ENCODE results near the gene NFATC3. TPM values are rescaled to one million over a fixed set of nuclear protein-coding genes. Genes with fewer than 3 reads are reported as not detected.

NFATC3 gene
- total RNA-seq, 1 donor from 2014 or later, result 29.2 TPM

GRCh38 chr16:68259007-68259825, 174.0 kb downstream of the NFATC3 start:
- Histone ChIP-seq H3K9ac (ENCODE audit: low read depth in 1 of 3, low read length in 3 of 3) (peak overlapping the region; percentile 25 to 81 (median 27)), H3K27ac (ENCODE audit: low read depth, low read length) (peak overlapping the region; percentile 90), H3K36me3 (ENCODE audit: control insufficient read depth in 3 of 3, insufficient read depth in 3 of 3, low read length in 3 of 3) (peaks cover 42 to 48% (median 44%) of the 10 kb centered on the region in 3 donors), H3K9me3 (ENCODE audit: control insufficient read depth in 3 of 3, low read length in 3 of 3) (no peaks in the 10 kb centered on the region), H3K27me3 (ENCODE audit: control insufficient read depth in 3 of 3, insufficient read depth in 3 of 3, low read length in 3 of 3) (no peaks in the 10 kb centered on the region), H3K4me1 (ENCODE audit: control insufficient read depth in 3 of 3, insufficient read depth in 3 of 3, low read length in 3 of 3) (peaks cover 46 to 86% (median 63%) of the 10 kb centered on the region in 3 donors), H3K4me3 (ENCODE audit: low read length in 3 of 3) (no peak overlapping the region)

GRCh38 chr16:68263559-68264127, 178.5 kb downstream of the NFATC3 start:
- Histone ChIP-seq H3K4me1 (ENCODE audit: control insufficient read depth in 3 of 3, insufficient read depth in 3 of 3, low read length in 3 of 3) (peaks cover 51 to 73% (median 56%) of the 10 kb centered on the region in 3 donors), H3K4me3 (ENCODE audit: low read length in 3 of 3) (peak overlapping the region; percentile 48 to 98 (median 95)), H3K36me3 (ENCODE audit: control insufficient read depth in 3 of 3, insufficient read depth in 3 of 3, low read length in 3 of 3) (peaks cover 23% of the 10 kb centered on the region in 3 donors), H3K9ac (ENCODE audit: low read depth in 1 of 3, low read length in 3 of 3) (peak overlapping the region; percentile 70 to 97 (median 92)), H3K27me3 (ENCODE audit: control insufficient read depth in 3 of 3, insufficient read depth in 3 of 3, low read length in 3 of 3) (no peaks in the 10 kb centered on the region), H3K9me3 (ENCODE audit: control insufficient read depth in 3 of 3, low read length in 3 of 3) (no peaks in the 10 kb centered on the region), H3K27ac (ENCODE audit: low read depth, low read length) (peak overlapping the region; percentile 98)

- Histone ChIP-seq H3K27me3 (ENCODE audit: control insufficient read depth in 3 of 3, insufficient read depth in 3 of 3, low read length in 3 of 3) (no peaks in the 10 kb centered on the region), H3K9ac (ENCODE audit: low read depth in 1 of 3, low read length in 3 of 3) (peak within 1 kb of the TSS; percentile 94 to 99 (median 97)), H3K27ac (ENCODE audit: low read depth, low read length) (peak within 1 kb of the TSS; percentile 98), H3K36me3 (ENCODE audit: control insufficient read depth in 3 of 3, insufficient read depth in 3 of 3, low read length in 3 of 3) (peaks cover 17 to 19% (median 18%) of the 10 kb centered on the region in 3 donors), H3K9me3 (ENCODE audit: control insufficient read depth in 3 of 3, low read length in 3 of 3) (no peaks in the 10 kb centered on the region), H3K4me3 (ENCODE audit: low read length in 3 of 3) (peak within 1 kb of the TSS; percentile 90 to 98 (median 95)), H3K4me1 (ENCODE audit: control insufficient read depth in 3 of 3, insufficient read depth in 3 of 3, low read length in 3 of 3) (peaks cover 45 to 69% (median 49%) of the 10 kb centered on the region in 3 donors)
Measured at GRCh38 chr16:68264128-68265077, 179.2 kb downstream of the NFATC3 start, which contains the start of gene SLC7A6. TSS of gene SLC7A6 (plus strand) at chr16:68264526. CDS start at chr16:68274727, 10,201 bp downstream.

GRCh38 chr16:68265078-68265920, 180.1 kb downstream of the NFATC3 start:
- Histone ChIP-seq H3K9me3 (ENCODE audit: control insufficient read depth in 3 of 3, low read length in 3 of 3) (no peaks in the 10 kb centered on the region), H3K27me3 (ENCODE audit: control insufficient read depth in 3 of 3, insufficient read depth in 3 of 3, low read length in 3 of 3) (no peaks in the 10 kb centered on the region), H3K4me3 (ENCODE audit: low read length in 3 of 3) (peak overlapping the region; percentile 90 to 98 (median 95)), H3K4me1 (ENCODE audit: control insufficient read depth in 3 of 3, insufficient read depth in 3 of 3, low read length in 3 of 3) (peaks cover 40 to 68% (median 46%) of the 10 kb centered on the region in 3 donors), H3K36me3 (ENCODE audit: control insufficient read depth in 3 of 3, insufficient read depth in 3 of 3, low read length in 3 of 3) (peaks cover 8 to 10% (median 9%) of the 10 kb centered on the region in 3 donors), H3K9ac (ENCODE audit: low read depth in 1 of 3, low read length in 3 of 3) (peak overlapping the region; percentile 94 to 99 (median 97)), H3K27ac (ENCODE audit: low read depth, low read length) (peak overlapping the region; percentile 98)

GRCh38 chr16:68267612-68268405, 182.6 kb downstream of the NFATC3 start:
- peaks cover 0 to 5% (median under 1%) of the 10 kb centered on the region in 3 donors for H3K36me3 ChIP-seq (ENCODE audit: control insufficient read depth in 3 of 3, insufficient read depth in 3 of 3, low read length in 3 of 3)
- peaks cover 40 to 73% (median 49%) of the 10 kb centered on the region in 3 donors for H3K4me1 ChIP-seq (ENCODE audit: control insufficient read depth in 3 of 3, insufficient read depth in 3 of 3, low read length in 3 of 3)
- peak overlapping the region in 2 of 3 donors; percentile 6 to 26 for H3K4me3 ChIP-seq (ENCODE audit: low read length in 3 of 3)
- H3K27ac ChIP-seq (ENCODE audit: low read depth, low read length), result peak overlapping the region; percentile 54
- no peaks in the 10 kb centered on the region for H3K27me3 ChIP-seq (ENCODE audit: control insufficient read depth in 3 of 3, insufficient read depth in 3 of 3, low read length in 3 of 3)
- no peaks in the 10 kb centered on the region for H3K9me3 ChIP-seq (ENCODE audit: control insufficient read depth in 3 of 3, low read length in 3 of 3)
- H3K9ac ChIP-seq (ENCODE audit: low read depth in 1 of 3, low read length in 3 of 3), result peak overlapping the region in 2 of 3 donors; percentile 5 to 40

DNA sequence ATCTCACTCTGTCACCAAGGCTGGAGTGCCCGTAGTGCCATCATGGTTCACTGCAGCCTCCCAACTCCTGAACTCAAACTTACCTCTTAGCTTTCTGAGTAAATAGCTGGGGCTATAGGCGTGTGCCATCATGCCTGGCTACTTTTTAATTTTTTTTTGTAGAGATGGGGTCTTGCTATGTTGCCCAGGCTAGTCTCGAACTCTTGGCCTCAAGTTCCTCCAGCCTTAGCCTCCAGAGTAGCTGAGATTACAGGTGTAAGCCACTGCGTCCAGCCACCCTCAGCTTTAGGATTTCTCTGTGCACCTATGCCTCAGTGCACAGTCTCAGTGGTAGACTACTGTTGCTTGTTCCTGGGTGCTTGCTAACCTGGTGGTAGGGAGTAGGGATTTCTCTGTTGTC, 184.6 kb downstream of the NFATC3 start:
- Histone ChIP-seq H3K9ac (ENCODE audit: low read depth in 1 of 3, low read length in 3 of 3) (peak overlapping the region in 2 of 3 donors; percentile 40 to 57), H3K4me1 (ENCODE audit: control insufficient read depth in 3 of 3, insufficient read depth in 3 of 3, low read length in 3 of 3) (peaks cover 51 to 79% (median 62%) of the 10 kb centered on the region in 3 donors), H3K27me3 (ENCODE audit: control insufficient read depth in 3 of 3, insufficient read depth in 3 of 3, low read length in 3 of 3) (no peaks in the 10 kb centered on the region), H3K4me3 (ENCODE audit: low read length in 3 of 3) (no peak overlapping the region), H3K36me3 (ENCODE audit: control insufficient read depth in 3 of 3, insufficient read depth in 3 of 3, low read length in 3 of 3) (peaks cover 7 to 19% (median 16%) of the 10 kb centered on the region in 3 donors), H3K27ac (ENCODE audit: low read depth, low read length) (peak overlapping the region; percentile 54), H3K9me3 (ENCODE audit: control insufficient read depth in 3 of 3, low read length in 3 of 3) (no peaks in the 10 kb centered on the region)

GRCh38 chr16:68270353-68270752, 185.2 kb downstream of the NFATC3 start:
- H3K27me3 ChIP-seq (ENCODE audit: control insufficient read depth in 3 of 3, insufficient read depth in 3 of 3, low read length in 3 of 3), result no peaks in the 10 kb centered on the region
- H3K9ac ChIP-seq (ENCODE audit: low read depth in 1 of 3, low read length in 3 of 3), result peak overlapping the region; percentile 22 to 57 (median 40)
- peak overlapping the region; percentile 54 for H3K27ac ChIP-seq (ENCODE audit: low read depth, low read length)
- H3K36me3 ChIP-seq (ENCODE audit: control insufficient read depth in 3 of 3, insufficient read depth in 3 of 3, low read length in 3 of 3), result peaks cover 9 to 22% (median 19%) of the 10 kb centered on the region in 3 donors
- peaks cover 51 to 77% (median 61%) of the 10 kb centered on the region in 3 donors for H3K4me1 ChIP-seq (ENCODE audit: control insufficient read depth in 3 of 3, insufficient read depth in 3 of 3, low read length in 3 of 3)
- no peaks in the 10 kb centered on the region for H3K9me3 ChIP-seq (ENCODE audit: control insufficient read depth in 3 of 3, low read length in 3 of 3)
- no peak overlapping the region for H3K4me3 ChIP-seq (ENCODE audit: low read length in 3 of 3)

GRCh38 chr16:68272507-68273209, 187.5 kb downstream of the NFATC3 start:
- Histone ChIP-seq H3K4me1 (ENCODE audit: control insufficient read depth in 3 of 3, insufficient read depth in 3 of 3, low read length in 3 of 3) (peaks cover 55 to 81% (median 62%) of the 10 kb centered on the region in 3 donors), H3K9me3 (ENCODE audit: control insufficient read depth in 3 of 3, low read length in 3 of 3) (no peaks in the 10 kb centered on the region), H3K9ac (ENCODE audit: low read depth in 1 of 3, low read length in 3 of 3) (peak overlapping the region in 2 of 3 donors; percentile 6 to 34), H3K27me3 (ENCODE audit: control insufficient read depth in 3 of 3, insufficient read depth in 3 of 3, low read length in 3 of 3) (no peaks in the 10 kb centered on the region), H3K27ac (ENCODE audit: low read depth, low read length) (peak overlapping the region; percentile 87), H3K36me3 (ENCODE audit: control insufficient read depth in 3 of 3, insufficient read depth in 3 of 3, low read length in 3 of 3) (peaks cover 9 to 22% (median 19%) of the 10 kb centered on the region in 3 donors), H3K4me3 (ENCODE audit: low read length in 3 of 3) (peak overlapping the region in 1 of 3 donors; percentile 8)
